ENCODE data around the gene FHIT. TPM values are rescaled to one million over a fixed set of nuclear protein-coding genes. Genes with fewer than 3 reads are reported as not detected.

FHIT gene
- total RNA-seq, 1 donor from 2014 or later, result 16.1 TPM

DNA sequence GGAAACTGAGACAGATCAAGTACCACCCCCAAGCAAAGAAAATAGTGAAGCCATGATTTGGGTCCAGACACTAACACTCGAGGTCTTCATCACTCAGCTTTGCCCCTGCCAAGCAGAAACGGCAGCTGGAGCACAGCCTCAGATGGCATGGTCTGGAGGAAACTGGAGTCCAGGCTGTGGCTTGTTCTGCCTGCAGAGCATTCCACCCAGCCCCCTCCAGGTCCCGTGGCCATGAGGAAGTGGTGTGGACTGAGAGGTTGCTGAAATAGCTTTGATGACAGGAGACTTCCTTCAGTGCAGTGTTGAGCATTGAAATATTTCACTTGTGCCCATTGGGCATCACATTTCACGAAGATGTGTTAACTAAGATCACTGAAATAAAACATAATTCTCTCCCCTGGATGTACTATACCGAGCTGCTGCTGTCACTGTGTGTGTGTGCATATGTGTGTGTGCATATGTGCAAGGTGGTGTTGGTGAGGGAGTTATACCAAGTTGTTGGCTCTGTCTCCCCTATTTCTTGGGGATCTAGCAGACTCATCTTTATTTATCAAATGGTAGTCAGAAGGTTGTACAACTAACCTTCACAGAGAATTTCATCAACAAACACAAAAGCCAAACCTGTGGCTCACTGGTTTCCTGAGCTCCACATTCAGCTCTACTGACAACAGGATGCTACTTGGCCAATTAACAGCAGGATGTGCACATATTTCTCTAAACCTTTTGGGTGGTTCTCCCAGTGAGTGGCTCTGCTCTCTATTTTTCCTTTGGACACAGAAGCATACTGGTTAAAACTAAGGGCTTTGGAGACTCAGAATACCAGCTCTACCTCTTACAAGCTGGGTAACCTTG is 1541.3 kb downstream of the FHIT start:
- DNase-seq (ENCODE audit: low spot score, unreplicated experiment), result no peak
- TF ChIP-seq, protein P1, sequence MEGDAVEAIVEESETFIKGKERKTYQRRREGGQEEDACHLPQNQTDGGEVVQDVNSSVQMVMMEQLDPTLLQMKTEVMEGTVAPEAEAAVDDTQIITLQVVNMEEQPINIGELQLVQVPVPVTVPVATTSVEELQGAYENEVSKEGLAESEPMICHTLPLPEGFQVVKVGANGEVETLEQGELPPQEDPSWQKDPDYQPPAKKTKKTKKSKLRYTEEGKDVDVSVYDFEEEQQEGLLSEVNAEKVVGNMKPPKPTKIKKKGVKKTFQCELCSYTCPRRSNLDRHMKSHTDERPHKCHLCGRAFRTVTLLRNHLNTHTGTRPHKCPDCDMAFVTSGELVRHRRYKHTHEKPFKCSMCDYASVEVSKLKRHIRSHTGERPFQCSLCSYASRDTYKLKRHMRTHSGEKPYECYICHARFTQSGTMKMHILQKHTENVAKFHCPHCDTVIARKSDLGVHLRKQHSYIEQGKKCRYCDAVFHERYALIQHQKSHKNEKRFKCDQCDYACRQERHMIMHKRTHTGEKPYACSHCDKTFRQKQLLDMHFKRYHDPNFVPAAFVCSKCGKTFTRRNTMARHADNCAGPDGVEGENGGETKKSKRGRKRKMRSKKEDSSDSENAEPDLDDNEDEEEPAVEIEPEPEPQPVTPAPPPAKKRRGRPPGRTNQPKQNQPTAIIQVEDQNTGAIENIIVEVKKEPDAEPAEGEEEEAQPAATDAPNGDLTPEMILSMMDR (IDR thresholded peaks at IDR 0.05; ENCODE audit: unreplicated experiment), result no peak
- no peaks in the 10 kb centered on the region for H3K27me3 Mint-ChIP-seq
- peaks cover 5% of the 10 kb centered on the region for H3K9me3 Mint-ChIP-seq (ENCODE audit: low read depth)
- no peaks in the 10 kb centered on the region for H3K4me1 Mint-ChIP-seq (ENCODE audit: low read depth)
- peaks cover 1% of the 10 kb centered on the region for H3K36me3 Mint-ChIP-seq (ENCODE audit: insufficient read depth)
- H3K4me3 Mint-ChIP-seq (ENCODE audit: low read depth), result no peak overlapping the region
- no peak overlapping the region for H3K27ac Mint-ChIP-seq

DNA sequence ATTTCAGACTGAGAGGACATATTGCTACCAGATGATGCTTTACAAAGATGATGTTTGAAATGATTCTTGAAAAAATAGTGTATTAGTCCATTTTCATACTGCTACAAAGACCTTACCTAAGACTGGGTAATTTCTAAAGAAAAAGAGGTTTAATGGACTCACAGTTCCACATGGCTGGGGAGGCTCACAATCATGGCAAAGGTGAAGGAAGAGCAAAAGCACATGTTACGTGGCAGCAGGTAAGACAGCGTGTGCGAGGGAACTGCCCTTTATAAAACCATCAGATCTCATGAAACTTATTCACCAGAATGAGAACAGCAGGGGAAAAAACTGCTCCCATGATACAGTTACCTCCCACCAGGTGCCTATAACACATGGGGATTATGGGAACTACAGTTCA is 1543.0 kb downstream of the FHIT start:
- no peak overlapping the region for H3K4me3 Mint-ChIP-seq (ENCODE audit: low read depth)
- no peaks in the 10 kb centered on the region for H3K27me3 Mint-ChIP-seq
- TF ChIP-seq, protein P1 (IDR thresholded peaks at IDR 0.05; ENCODE audit: unreplicated experiment), result no peak
- DNase-seq (ENCODE audit: low spot score, unreplicated experiment), result no peak
- no peak overlapping the region for H3K27ac Mint-ChIP-seq
- peaks cover 5% of the 10 kb centered on the region for H3K9me3 Mint-ChIP-seq (ENCODE audit: low read depth)
- no peaks in the 10 kb centered on the region for H3K4me1 Mint-ChIP-seq (ENCODE audit: low read depth)
- H3K36me3 Mint-ChIP-seq (ENCODE audit: insufficient read depth), result peaks cover 1% of the 10 kb centered on the region

- Mint-ChIP-seq H3K27me3 (no peaks in the 10 kb centered on the region), H3K4me3 (ENCODE audit: low read depth) (no peak overlapping the region), H3K27ac (peak overlapping the region; percentile 26), H3K36me3 (ENCODE audit: insufficient read depth) (no peaks in the 10 kb centered on the region), H3K4me1 (ENCODE audit: low read depth) (no peaks in the 10 kb centered on the region), H3K9me3 (ENCODE audit: low read depth) (no peaks in the 10 kb centered on the region)
- TF ChIP-seq, protein P1 (IDR thresholded peaks at IDR 0.05; ENCODE audit: unreplicated experiment), result no peak
- no peak for DNase-seq (ENCODE audit: low spot score, unreplicated experiment)
These were observed 1547.0 kb downstream of the FHIT start for GRCh38 chr3:59704292-59704691.

DNA sequence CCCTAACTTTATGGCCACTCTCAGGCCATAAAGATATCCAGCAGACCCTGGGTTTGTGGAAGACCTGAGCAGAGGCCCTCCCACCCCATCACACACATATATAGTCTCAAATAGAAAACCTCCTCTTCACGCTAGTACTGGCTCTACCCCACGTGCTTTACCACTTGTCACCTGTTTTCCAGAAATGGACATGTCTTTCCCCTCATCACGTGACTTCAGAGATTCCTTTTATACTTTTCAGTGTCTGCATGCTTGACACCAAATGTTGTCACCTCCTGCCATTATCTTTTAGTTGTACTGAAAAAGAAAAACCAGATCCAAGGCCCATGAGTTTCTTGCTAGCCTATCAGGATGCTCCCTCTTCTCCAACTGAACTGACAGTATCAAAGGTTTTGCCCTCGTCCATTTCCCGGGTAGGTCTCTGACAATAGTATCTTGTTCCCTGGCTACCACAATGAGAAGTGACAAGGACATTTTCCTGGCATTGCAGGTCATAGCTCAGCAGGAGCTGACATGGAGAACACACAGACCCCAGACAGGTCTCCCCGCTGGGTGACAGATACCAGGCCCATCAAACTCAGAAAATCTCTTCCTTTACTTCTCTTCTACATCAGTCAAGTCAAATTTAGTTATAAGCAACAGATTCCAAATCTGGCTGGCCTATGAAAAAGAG is 1551.5 kb downstream of the FHIT start:
- no peaks in the 10 kb centered on the region for H3K9me3 Mint-ChIP-seq (ENCODE audit: low read depth)
- DNase-seq (ENCODE audit: low spot score, unreplicated experiment), result no peak
- TF ChIP-seq, protein P1 (IDR thresholded peaks at IDR 0.05; ENCODE audit: unreplicated experiment), result no peak
- no peak overlapping the region for H3K4me3 Mint-ChIP-seq (ENCODE audit: low read depth)
- H3K4me1 Mint-ChIP-seq (ENCODE audit: low read depth), result no peaks in the 10 kb centered on the region
- no peaks in the 10 kb centered on the region for H3K27me3 Mint-ChIP-seq
- no peaks in the 10 kb centered on the region for H3K36me3 Mint-ChIP-seq (ENCODE audit: insufficient read depth)
- no peak overlapping the region for H3K27ac Mint-ChIP-seq

Small RNAs within 50 kb of the gene (microRNA-seq; reads per million reads assigned to microRNA genes)
- not detected for gene MIR548BB (ENCODE audit: borderline number of aligned reads, unreplicated experiment)
